HepG2 (cell line): ENCODE measurements around the gene VPS9D1. TPM values are rescaled to one million over a fixed set of nuclear protein-coding genes. Genes with fewer than 3 reads are reported as not detected.

Experiments
- AGO1 ChIP-seq: fragments of 200-400 bp; formaldehyde crosslinking; IDR thresholded peaks from 2 replicates; pipeline ENCODE4 v1.6.1; 2017; ENCODE audit warnings: mild to moderate bottlenecking, low read depth, low read length, moderate library complexity; ENCODE audit not compliant: poor library complexity, severe bottlenecking
- CENPBD1 ChIP-seq: sonication (generic); formaldehyde crosslinking; IDR thresholded peaks from 2 replicates; pipeline ENCODE4 v1.8.0; 2022; ENCODE audit warnings: missing genetic modification reagents, low read depth, mild to moderate bottlenecking, borderline replicate concordance
- DDIT3 ChIP-seq: sonication (generic); formaldehyde crosslinking; IDR thresholded peaks from 2 replicates; pipeline ENCODE4 v1.4.0; 2020; ENCODE audit warnings: mild to moderate bottlenecking, missing genetic modification reagents
- GABPB1 ChIP-seq: IDR thresholded peaks from 2 replicates; pipeline ENCODE4 v1.6.1; 2016; ENCODE audit warnings: mild to moderate bottlenecking, missing genetic modification reagents, moderate library complexity, missing compliant biosample characterization
- RARA ChIP-seq: IDR thresholded peaks from 2 replicates; pipeline ENCODE4 v1.6.1; 2016; ENCODE audit warnings: missing genetic modification reagents, missing compliant biosample characterization
- RXRA ChIP-seq: sonication (generic); formaldehyde crosslinking; IDR thresholded peaks from 2 replicates; pipeline ENCODE4 v1.5.1; 2020; ENCODE audit warnings: missing genetic modification reagents
- RXRB ChIP-seq: IDR thresholded peaks from 2 replicates; pipeline ENCODE4 v1.6.1; 2016; ENCODE audit warnings: borderline replicate concordance, missing genetic modification reagents, missing compliant biosample characterization
- TFAP4 ChIP-seq: sonication (generic); IDR thresholded peaks from 2 replicates; pipeline ENCODE4 v1.6.1; 2016; ENCODE audit warnings: low read depth, borderline replicate concordance
- YY1 ChIP-seq: IDR thresholded peaks from 2 replicates; pipeline ENCODE4 v1.6.1; 2011; ENCODE audit warnings: low read length, low read depth, moderate library complexity, mild to moderate bottlenecking; ENCODE audit not compliant: insufficient read depth, insufficient replicate concordance
- ZHX1 ChIP-seq: sonication (generic); formaldehyde crosslinking; IDR thresholded peaks from 2 replicates; pipeline ENCODE4 v1.8.1; 2022; ENCODE audit warnings: low read depth, mild to moderate bottlenecking, missing genetic modification reagents
- ZNF138 ChIP-seq: sonication (generic); formaldehyde crosslinking; IDR thresholded peaks from 2 replicates; pipeline ENCODE4 v1.5.0; 2020; ENCODE audit warnings: mild to moderate bottlenecking, low read depth, missing genetic modification reagents
- ZNF160 ChIP-seq: sonication (generic); formaldehyde crosslinking; IDR thresholded peaks from 2 replicates; pipeline ENCODE4 v1.8.0; 2022; ENCODE audit warnings: mild to moderate bottlenecking, inconsistent platforms, missing genetic modification reagents
- ZNF274 ChIP-seq: sonication (generic); formaldehyde crosslinking; IDR thresholded peaks from 2 replicates; pipeline ENCODE4 v1.5.1; 2020; ENCODE audit warnings: mild to moderate bottlenecking, missing genetic modification reagents
- ZNF3 ChIP-seq: IDR thresholded peaks from 2 replicates; pipeline ENCODE4 v1.7.0; 2017; ENCODE audit warnings: inconsistent platforms
- ZNF407 ChIP-seq: sonication (generic); formaldehyde crosslinking; IDR thresholded peaks from one replicate; pipeline ENCODE4 v1.5.1; 2020; ENCODE audit warnings: mild to moderate bottlenecking, missing genetic modification reagents; ENCODE audit errors: not compliant biosample characterization
- ZZZ3 ChIP-seq: sonication (generic); formaldehyde crosslinking; IDR thresholded peaks from 2 replicates; pipeline ENCODE4 v1.4.0; 2020; ENCODE audit warnings: missing genetic modification reagents, mild to moderate bottlenecking, borderline replicate concordance
- polyA plus RNA-seq, 8 experiments: library from polyadenylated mRNA; depleted of rRNA in 3 of 8; stranded (reverse) in 7 of 8; unstranded in 1 of 8; fragments of >200 nt; fragmentation: Illumina TruSeq in 4 of 8; extraction: Trizol in 4 of 8; gene quantifications; 2 replicates each; pipeline versions ENCODE4 v1.2.1 to v1.2.3, GENCODE V29; 2011 to 2016; ENCODE audit warnings: low read depth in 4 of 8, missing spikeins in 1 of 8, mixed read lengths in 1 of 8; ENCODE audit not compliant: insufficient read depth in 1 of 8
- total RNA-seq, 5 experiments: library from RNA; depleted of rRNA; stranded (reverse); fragments of >200 nt; fragmentation: Illumina TruSeq; extraction: Trizol; gene quantifications; 2 replicates each; pipeline ENCODE4 v1.2.3, GENCODE V29; 2016; ENCODE audit warnings: low read depth in 1 of 5

VPS9D1 gene
- total and polyA plus RNA-seq, 2 of the 13 experiments (the other 11 are each of a cell fraction or from before 2014, with no cell fraction given): 10.1 to 13.2 TPM

GRCh38 chr16:89691986-89692569 lies 28.6 kb downstream of the VPS9D1 start (continued):
- TF ChIP-seq YY1 (no peak), DDIT3 (CRISPR knock-in tag) (no peak), CENPBD1 (CRISPR knock-in tag) (no peak), ZNF3 (CRISPR knock-in tag) (no peak), ZNF160 (CRISPR knock-in tag) (no peak), ZNF274 (CRISPR knock-in tag) (peak; percentile 37; the same call in 1 of the 2 replicates), ZNF407 (CRISPR knock-in tag) (peak; percentile 65), RARA (CRISPR knock-in tag) (peak; percentile 91), AGO1 (peak; percentile 79), ZNF138 (CRISPR knock-in tag) (0 out of 2 replicates have a peak, but pooled peaks have one; percentile 37), TFAP4 (peak; percentile 74; the same call in 1 of the 2 replicates), RXRB (peak; percentile 73; the same call in 1 of the 2 replicates), ZZZ3 (no peak), GABPB1 (CRISPR knock-in tag) (peak; percentile 34; the same call in 1 of the 2 replicates), RXRA (CRISPR knock-in tag) (peak; percentile 94), ZHX1 (CRISPR knock-in tag) (no peak)
